Natural killer cell treated with Interleukin-12 subunit alpha and Interleukin-12 subunit beta and Interleukin-15 and Interleukin-18, amount 100 ng/mL, for 72 hours (primary cell): Measurements from ENCODE around the gene DMWD. TPM values are rescaled to one million over a fixed set of nuclear protein-coding genes. Genes with fewer than 3 reads are reported as not detected.

Source experiments
- ATAC-seq, 2 donors: fragments of 150-1000 bp; cut with Tn5 transposase in 1 of 2; sonication (Bioruptor Pico), chemical (Tn5 transposase) in 1 of 2; 2 replicates each; pipeline ENCODE4 v1.10.0; 2021
- DNase-seq: peaks from one replicate; pipeline ENCODE4 v3.0.0; 2022; ENCODE audit warnings: low spot score
- H3K27ac Mint-ChIP-seq, 2 donors: 1 replicate in 1 of 2; 2 replicates in 1 of 2; pipeline ENCODE4 v1.8.0; 2022; ENCODE audit warnings: mixed read lengths in 2 of 2, mild to moderate bottlenecking in 1 of 2, moderate library complexity in 1 of 2
- H3K27me3 Mint-ChIP-seq, 2 donors: 1 replicate in 1 of 2; 2 replicates in 1 of 2; pipeline ENCODE4 v1.8.0; 2022; ENCODE audit warnings: mixed read lengths in 2 of 2
- H3K36me3 Mint-ChIP-seq: one replicate; pipeline ENCODE4 v1.8.0; 2022; ENCODE audit warnings: mixed read lengths
- H3K4me1 Mint-ChIP-seq, 2 donors: 1 replicate in 1 of 2; 2 replicates in 1 of 2; pipeline ENCODE4 v1.8.0; 2022; ENCODE audit warnings: low read depth in 2 of 2, mixed read lengths in 2 of 2, mild to moderate bottlenecking in 1 of 2
- H3K4me3 Mint-ChIP-seq: one replicate; pipeline ENCODE4 v1.8.0; 2022; ENCODE audit warnings: mixed read lengths
- H3K9me3 Mint-ChIP-seq: 2 replicates; pipeline ENCODE4 v1.8.0; 2022; ENCODE audit warnings: mixed read lengths
- total RNA-seq, 2 donors: library from RNA; stranded (reverse); gene quantifications; one replicate each; pipeline ENCODE4 v1.2.3, GENCODE V29; 2022

Gene DMWD
- total RNA-seq, 2 donors from 2014 or later = 51.3 to 76.6 TPM

GRCh38 chr19:45778010-45778661 lies 14.5 kb downstream of the DMWD start:
- DNase-seq (no peak), ATAC-seq (no peak)
- Mint-ChIP-seq H3K27me3 (peaks cover 7% of the 10 kb centered on the region in 2 donors), H3K27ac (no peak overlapping the region), H3K36me3 (no peaks in the 10 kb centered on the region), H3K4me3 (no peak overlapping the region), H3K9me3 (no peaks in the 10 kb centered on the region), H3K4me1 (peaks cover 15 to 25% of the 10 kb centered on the region in 2 donors)

GRCh38 chr19:45777395-45777961 lies 15.2 kb downstream of the DMWD start:
- DNase-seq (no peak), ATAC-seq (no peak)
- H3K4me3 Mint-ChIP-seq = no peak overlapping the region
- peaks cover 15 to 25% of the 10 kb centered on the region in 2 donors for H3K4me1 Mint-ChIP-seq
- H3K27ac Mint-ChIP-seq = no peak overlapping the region
- H3K36me3 Mint-ChIP-seq = no peaks in the 10 kb centered on the region
- no peaks in the 10 kb centered on the region for H3K9me3 Mint-ChIP-seq
- H3K27me3 Mint-ChIP-seq = peaks cover 7% of the 10 kb centered on the region in 2 donors

DNA sequence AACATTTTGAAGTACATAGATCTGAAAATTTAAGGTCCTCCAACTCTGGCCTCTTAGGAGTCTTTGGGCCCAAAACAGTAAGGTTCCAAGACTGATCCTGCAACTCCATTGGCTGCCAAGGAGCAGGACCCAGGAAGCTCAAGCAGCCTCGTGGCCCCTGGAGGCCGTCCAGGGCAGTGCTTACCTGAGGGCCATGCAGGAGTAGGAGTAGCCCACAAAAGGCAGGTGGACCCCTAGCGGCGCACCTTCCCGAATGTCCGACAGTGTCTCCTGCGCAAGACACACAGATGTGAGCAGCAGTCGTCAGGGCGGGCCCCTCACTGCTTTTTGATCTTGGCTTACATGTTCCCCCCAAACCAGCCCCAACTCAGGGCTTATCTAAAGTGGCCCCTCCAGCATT lies 17.9 kb downstream of the DMWD start:
- DNase-seq = no peak
- Mint-ChIP-seq H3K4me1 (peaks cover 15 to 24% of the 10 kb centered on the region in 2 donors), H3K4me3 (no peak overlapping the region), H3K36me3 (no peaks in the 10 kb centered on the region), H3K9me3 (no peaks in the 10 kb centered on the region), H3K27ac (no peak overlapping the region), H3K27me3 (peaks cover 7% of the 10 kb centered on the region in 2 donors)
- no peak for ATAC-seq

GRCh38 chr19:45773384-45773783 lies 19.3 kb downstream of the DMWD start:
- H3K4me1 Mint-ChIP-seq = peaks cover 5 to 18% of the 10 kb centered on the region in 2 donors
- H3K27ac Mint-ChIP-seq = no peak overlapping the region
- H3K9me3 Mint-ChIP-seq = no peaks in the 10 kb centered on the region
- H3K27me3 Mint-ChIP-seq = no peaks in the 10 kb centered on the region
- DNase-seq (no peak), ATAC-seq (no peak)
- H3K4me3 Mint-ChIP-seq = no peak overlapping the region
- H3K36me3 Mint-ChIP-seq = no peaks in the 10 kb centered on the region

DNA sequence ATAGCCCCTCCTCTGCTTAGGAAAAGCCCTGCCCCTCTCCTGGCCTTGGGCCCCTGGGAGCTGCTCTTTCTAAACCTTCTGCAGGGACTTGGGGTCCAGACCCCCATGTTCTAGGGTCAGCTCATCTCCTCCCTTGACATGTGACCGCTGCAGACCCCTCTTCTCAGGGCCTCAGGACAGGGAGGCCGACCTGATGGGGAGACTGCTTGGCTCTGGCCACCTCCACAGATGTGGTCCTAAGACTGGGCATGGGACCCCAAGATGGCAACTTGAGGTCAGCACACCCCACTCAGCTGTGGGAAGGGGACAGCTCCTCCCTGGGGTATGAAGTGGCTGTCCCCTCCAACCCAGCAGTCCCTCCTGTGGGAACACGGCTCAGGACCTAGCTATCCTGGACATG lies 19.7 kb downstream of the DMWD start:
- H3K27me3 Mint-ChIP-seq = no peaks in the 10 kb centered on the region
- ATAC-seq = no peak
- H3K9me3 Mint-ChIP-seq = no peaks in the 10 kb centered on the region

DNA sequence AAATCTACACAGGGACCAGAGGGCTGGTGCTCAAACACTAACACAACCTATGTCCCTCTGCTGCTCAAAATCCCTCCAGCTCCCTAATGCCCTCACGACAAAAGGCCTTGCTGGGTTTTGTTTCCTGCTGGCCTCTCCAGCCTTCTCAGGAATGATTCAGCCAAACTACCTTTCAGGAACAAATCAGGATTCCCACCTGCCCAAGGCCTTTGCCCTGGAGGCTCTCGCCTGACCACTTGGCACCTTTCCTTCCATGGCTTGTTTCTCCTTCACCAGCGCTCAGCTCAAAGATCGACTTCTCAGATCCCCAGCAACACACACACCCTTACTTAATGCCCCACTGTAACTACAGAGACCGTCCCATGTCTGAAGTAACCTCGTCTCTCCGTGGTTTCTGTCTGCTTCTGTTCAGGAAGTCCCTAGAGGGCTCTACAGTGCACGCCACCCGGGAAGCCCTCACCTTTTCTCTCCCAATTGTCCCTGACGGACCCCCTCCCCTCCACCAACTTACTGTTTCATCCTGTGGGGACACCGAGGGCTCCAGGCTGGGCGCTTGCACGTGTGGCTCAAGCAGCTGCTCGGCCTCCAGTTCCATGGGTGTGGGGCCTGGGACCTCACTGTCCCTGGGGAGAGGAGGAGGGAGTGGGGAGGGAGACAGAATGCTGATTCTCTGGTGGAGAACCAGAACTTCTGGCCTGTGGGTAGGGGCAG lies 20.4 kb downstream of the DMWD start:
- DNase-seq (no peak), ATAC-seq (no peak)
- no peaks in the 10 kb centered on the region for H3K9me3 Mint-ChIP-seq
- H3K27ac Mint-ChIP-seq = no peak overlapping the region
- H3K4me1 Mint-ChIP-seq = peaks cover 4 to 17% of the 10 kb centered on the region in 2 donors
- no peaks in the 10 kb centered on the region for H3K27me3 Mint-ChIP-seq
- H3K4me3 Mint-ChIP-seq = no peak overlapping the region
- H3K36me3 Mint-ChIP-seq = no peaks in the 10 kb centered on the region

More for the DNA sequence above, 19.7 kb downstream of the DMWD start:
- Mint-ChIP-seq H3K36me3 (no peaks in the 10 kb centered on the region), H3K27ac (no peak overlapping the region), H3K4me1 (peaks cover 4 to 17% of the 10 kb centered on the region in 2 donors), H3K4me3 (no peak overlapping the region)
- no peak for DNase-seq

GRCh38 chr19:45771311-45771933 lies 21.2 kb downstream of the DMWD start:
- Mint-ChIP-seq H3K27me3 (no peaks in the 10 kb centered on the region), H3K4me3 (peak overlapping the region; percentile 39), H3K4me1 (peaks cover 4 to 14% of the 10 kb centered on the region in 2 donors), H3K27ac (no peak overlapping the region), H3K36me3 (no peaks in the 10 kb centered on the region), H3K9me3 (no peaks in the 10 kb centered on the region)
- DNase-seq (no peak), ATAC-seq (no peak)

DNA sequence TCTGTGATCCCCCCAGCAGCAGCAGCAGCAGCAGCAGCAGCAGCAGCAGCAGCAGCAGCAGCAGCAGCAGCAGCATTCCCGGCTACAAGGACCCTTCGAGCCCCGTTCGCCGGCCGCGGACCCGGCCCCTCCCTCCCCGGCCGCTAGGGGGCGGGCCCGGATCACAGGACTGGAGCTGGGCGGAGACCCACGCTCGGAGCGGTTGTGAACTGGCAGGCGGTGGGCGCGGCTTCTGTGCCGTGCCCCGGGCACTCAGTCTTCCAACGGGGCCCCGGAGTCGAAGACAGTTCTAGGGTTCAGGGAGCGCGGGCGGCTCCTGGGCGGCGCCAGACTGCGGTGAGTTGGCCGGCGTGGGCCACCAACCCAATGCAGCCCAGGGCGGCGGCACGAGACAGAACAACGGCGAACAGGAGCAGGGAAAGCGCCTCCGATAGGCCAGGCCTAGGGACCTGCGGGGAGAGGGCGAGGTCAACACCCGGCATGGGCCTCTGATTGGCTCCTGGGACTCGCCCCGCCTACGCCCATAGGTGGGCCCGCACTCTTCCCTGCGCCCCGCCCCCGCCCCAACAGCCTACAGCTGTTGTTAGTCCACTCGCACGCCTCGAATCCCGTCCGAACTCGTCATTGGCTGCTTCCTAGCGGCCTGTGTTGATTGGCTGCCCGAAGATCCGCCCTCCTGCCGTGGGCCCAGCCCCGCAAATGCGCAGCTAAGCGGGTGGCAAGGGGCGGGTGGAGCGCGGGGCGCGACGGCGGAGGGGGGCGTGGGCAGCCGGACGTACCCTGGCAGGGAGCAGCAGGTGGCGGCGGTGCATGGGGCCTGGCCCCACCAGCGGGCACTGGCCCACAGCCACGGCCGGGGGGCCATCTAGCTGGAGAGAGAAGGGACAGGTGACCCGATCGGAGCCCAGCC lies 22.2 kb downstream of the DMWD start:
- H3K4me1 Mint-ChIP-seq = peaks cover 4 to 14% of the 10 kb centered on the region in 2 donors
- peak; percentile 90 for DNase-seq
- H3K9me3 Mint-ChIP-seq = no peaks in the 10 kb centered on the region
- peak overlapping the region; percentile 83 to 92 for H3K27ac Mint-ChIP-seq
- H3K27me3 Mint-ChIP-seq = no peaks in the 10 kb centered on the region
- H3K4me3 Mint-ChIP-seq = peak overlapping the region; percentile 88
- peak; percentile 78 to 80 for ATAC-seq
- H3K36me3 Mint-ChIP-seq = no peaks in the 10 kb centered on the region

DNA sequence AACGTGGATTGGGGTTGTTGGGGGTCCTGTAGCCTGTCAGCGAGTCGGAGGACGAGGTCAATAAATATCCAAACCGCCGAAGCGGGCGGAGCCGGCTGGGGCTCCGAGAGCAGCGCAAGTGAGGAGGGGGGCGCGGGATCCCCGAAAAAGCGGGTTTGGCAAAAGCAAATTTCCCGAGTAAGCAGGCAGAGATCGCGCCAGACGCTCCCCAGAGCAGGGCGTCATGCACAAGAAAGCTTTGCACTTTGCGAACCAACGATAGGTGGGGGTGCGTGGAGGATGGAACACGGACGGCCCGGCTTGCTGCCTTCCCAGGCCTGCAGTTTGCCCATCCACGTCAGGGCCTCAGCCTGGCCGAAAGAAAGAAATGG lies 22.8 kb downstream of the DMWD start:
- Mint-ChIP-seq H3K9me3 (no peaks in the 10 kb centered on the region), H3K4me3 (peak overlapping the region; percentile 88), H3K36me3 (no peaks in the 10 kb centered on the region), H3K27me3 (no peaks in the 10 kb centered on the region), H3K27ac (peak overlapping the region; percentile 83 to 92), H3K4me1 (peaks cover 4 to 14% of the 10 kb centered on the region in 2 donors)
- peak in 1 of 2 donors; percentile 18 for ATAC-seq
- no peak for DNase-seq

- peak within 1 kb of the TSS; percentile 83 to 92 for H3K27ac Mint-ChIP-seq
- H3K4me1 Mint-ChIP-seq = peaks cover 4 to 14% of the 10 kb centered on the region in 2 donors
- ATAC-seq (peak; percentile 88 to 91), DNase-seq (peak; percentile 99)
- H3K27me3 Mint-ChIP-seq = no peaks in the 10 kb centered on the region
- H3K36me3 Mint-ChIP-seq = no peaks in the 10 kb centered on the region
- no peaks in the 10 kb centered on the region for H3K9me3 Mint-ChIP-seq
- peak within 1 kb of the TSS; percentile 88 for H3K4me3 Mint-ChIP-seq
Observed at GRCh38 chr19:45768984-45769782, 23.5 kb downstream of the DMWD start, which contains the start of gene SIX5. SIX5 (minus strand) TSS chr19:45769252; CDS start chr19:45768844, 408 bp downstream.

DNA sequence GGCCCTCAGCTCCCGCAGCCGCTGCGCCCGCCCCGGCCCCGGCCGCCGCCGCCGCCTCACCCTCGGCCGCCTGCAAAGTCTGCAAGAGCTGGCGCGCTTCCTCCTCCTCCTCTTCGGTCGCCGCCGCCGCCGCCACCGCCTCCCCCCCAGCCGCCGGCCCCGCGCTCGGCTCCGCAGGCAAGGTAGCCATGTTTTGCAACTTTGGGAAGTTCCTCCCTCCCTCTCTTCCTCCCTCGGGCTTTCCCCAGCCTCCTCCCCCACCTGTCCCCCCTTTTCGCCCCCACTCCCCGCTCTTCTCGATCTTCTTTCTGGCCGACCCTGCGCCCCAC lies 24.0 kb downstream of the DMWD start:
- no peaks in the 10 kb centered on the region for H3K36me3 Mint-ChIP-seq
- no peaks in the 10 kb centered on the region for H3K27me3 Mint-ChIP-seq
- H3K9me3 Mint-ChIP-seq = no peaks in the 10 kb centered on the region
- peaks cover 4 to 14% of the 10 kb centered on the region in 2 donors for H3K4me1 Mint-ChIP-seq
- peak overlapping the region; percentile 88 for H3K4me3 Mint-ChIP-seq
- H3K27ac Mint-ChIP-seq = peak overlapping the region; percentile 83 to 92
- DNase-seq = peak; percentile 75
- no peak for ATAC-seq

DNA sequence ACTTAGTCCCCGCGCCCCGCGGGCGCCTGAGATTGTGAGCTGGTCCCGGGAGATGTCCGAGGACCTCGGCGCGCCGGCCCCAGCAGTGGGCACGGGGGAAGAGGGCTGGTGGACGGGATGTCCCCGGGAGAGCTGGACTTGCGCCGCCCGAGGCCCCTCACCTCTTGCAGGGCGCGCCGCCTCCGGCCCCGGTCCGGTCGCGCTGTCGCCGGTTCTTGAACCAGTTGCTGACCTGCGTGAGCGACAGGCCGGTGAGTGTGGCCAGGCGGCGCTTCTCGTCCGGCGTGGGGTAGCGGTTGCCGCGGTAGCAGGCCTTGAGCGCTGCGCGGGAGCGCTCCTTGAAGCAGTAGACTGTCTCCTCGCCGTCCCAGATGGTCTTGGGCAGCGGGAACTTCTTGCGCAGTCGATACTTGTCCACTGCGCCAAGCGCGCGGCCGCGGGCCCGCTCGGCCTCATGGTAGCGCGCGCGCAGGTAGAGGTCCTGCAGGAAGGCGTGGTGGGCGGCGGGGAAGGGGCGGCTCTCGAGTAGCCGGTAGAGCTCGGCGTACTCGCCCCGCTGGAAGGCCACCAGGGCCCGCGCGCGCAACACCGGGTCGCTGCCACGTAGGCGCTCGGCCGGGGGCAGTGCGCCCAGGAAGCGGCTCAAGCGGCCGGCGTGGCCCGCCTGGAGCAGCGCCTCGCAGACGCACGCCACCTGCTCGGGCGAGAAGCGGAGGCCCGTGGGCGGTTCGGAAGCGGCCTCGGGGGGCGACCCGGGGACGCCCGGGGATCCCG lies 24.6 kb downstream of the DMWD start:
- Mint-ChIP-seq H3K9me3 (no peaks in the 10 kb centered on the region), H3K4me3 (peak overlapping the region; percentile 88), H3K4me1 (peaks cover 4 to 14% of the 10 kb centered on the region in 2 donors), H3K27ac (no peak overlapping the region), H3K36me3 (no peaks in the 10 kb centered on the region), H3K27me3 (no peaks in the 10 kb centered on the region)
- no peak for ATAC-seq
- DNase-seq = no peak
